DOHH2 (cell line): ENCODE data around the gene PPP4R2.

ENCODE experiments used
- EZH2phosphoT487 ChIP-seq: fragments of 200-600 bp; sonication (generic); IDR thresholded peaks from 2 replicates; pipeline ENCODE4 v1.6.1; 2017; ENCODE audit warnings: borderline replicate concordance, mild to moderate bottlenecking, antibody characterized with exemption, low read length, moderate library complexity, mixed read lengths
- TF ChIP-seq, protein P1 (sequence below): fragments of 200-600 bp; sonication (generic); IDR thresholded peaks from one replicate; pipeline ENCODE4 v1.5.1; 2014; ENCODE audit warnings: antibody characterized with exemption, mild to moderate bottlenecking, low read depth, low read length; ENCODE audit not compliant: poor library complexity, severe bottlenecking

DNA sequence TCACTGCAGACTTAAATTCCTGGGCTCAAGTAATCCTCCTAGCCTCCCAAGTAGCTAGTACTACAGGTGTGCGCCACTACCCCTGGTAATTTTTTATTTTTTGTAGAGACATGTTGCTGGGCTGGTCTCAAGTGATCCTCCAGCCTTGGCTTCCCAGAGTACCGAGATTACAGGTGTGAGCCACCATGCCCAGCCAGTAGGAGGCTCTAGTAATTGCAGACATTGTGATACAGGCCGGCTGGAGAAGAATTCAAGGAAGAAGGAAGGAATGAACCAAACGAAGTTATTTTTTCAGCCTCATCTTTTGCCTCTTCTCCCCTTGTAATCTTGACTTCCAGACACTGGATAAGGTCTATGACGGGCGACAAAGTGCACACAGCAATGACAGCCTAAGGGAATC is 3.2 kb upstream of the PPP4R2 start:
- TF ChIP-seq, protein P1, sequence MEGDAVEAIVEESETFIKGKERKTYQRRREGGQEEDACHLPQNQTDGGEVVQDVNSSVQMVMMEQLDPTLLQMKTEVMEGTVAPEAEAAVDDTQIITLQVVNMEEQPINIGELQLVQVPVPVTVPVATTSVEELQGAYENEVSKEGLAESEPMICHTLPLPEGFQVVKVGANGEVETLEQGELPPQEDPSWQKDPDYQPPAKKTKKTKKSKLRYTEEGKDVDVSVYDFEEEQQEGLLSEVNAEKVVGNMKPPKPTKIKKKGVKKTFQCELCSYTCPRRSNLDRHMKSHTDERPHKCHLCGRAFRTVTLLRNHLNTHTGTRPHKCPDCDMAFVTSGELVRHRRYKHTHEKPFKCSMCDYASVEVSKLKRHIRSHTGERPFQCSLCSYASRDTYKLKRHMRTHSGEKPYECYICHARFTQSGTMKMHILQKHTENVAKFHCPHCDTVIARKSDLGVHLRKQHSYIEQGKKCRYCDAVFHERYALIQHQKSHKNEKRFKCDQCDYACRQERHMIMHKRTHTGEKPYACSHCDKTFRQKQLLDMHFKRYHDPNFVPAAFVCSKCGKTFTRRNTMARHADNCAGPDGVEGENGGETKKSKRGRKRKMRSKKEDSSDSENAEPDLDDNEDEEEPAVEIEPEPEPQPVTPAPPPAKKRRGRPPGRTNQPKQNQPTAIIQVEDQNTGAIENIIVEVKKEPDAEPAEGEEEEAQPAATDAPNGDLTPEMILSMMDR, result no peak
- TF ChIP-seq EZH2phosphoT487, result no peak
